Forelimb muscle (tissue), 1 donor: Measurements from ENCODE around the gene OR11H6. TPM values are rescaled to one million over a fixed set of nuclear protein-coding genes. Genes with fewer than 3 reads are reported as not detected.
"Not testable (repeated sequence)": the region's sequence is repeated elsewhere in the genome, so short reads cannot be mapped to it uniquely, and the experiment has no call there.

Experiments used
- DNase-seq: peaks from one replicate; pipeline ENCODE4 v3.0.0-alpha.2; 2013; ENCODE audit warnings: low read depth
- polyA plus RNA-seq: library from polyadenylated mRNA; unstranded; fragments of 120-200 nt; gene quantifications from one replicate; pipeline ENCODE4 v1.2.1, GENCODE V29; 2013; ENCODE audit not compliant: insufficient read length

OR11H6 gene
- polyA plus RNA-seq, 1 donor = not detected

GRCh38 chr14:20264361-20264760, 40.9 kb downstream of the OR11H6 start:
- not testable (repeated sequence) for DNase-seq

- DNase-seq = no peak
Observed at GRCh38 chr14:20274062-20274461, 50.6 kb downstream of the OR11H6 start.

Other genes with a start within 250 kb of the OR11H6 start
- not detected for gene OR4K15, start 248.1 kb upstream of the OR11H6 start, polyA plus RNA-seq
- gene OR4Q2, start 221.5 kb upstream of the OR11H6 start, polyA plus RNA-seq = not detected
- not detected for gene OR4K14, start 204.4 kb upstream of the OR11H6 start, polyA plus RNA-seq
- 0.03 TPM for gene OR4K13, start 187.7 kb upstream of the OR11H6 start, polyA plus RNA-seq
- gene OR4L1, start 163.7 kb upstream of the OR11H6 start, polyA plus RNA-seq = not detected
- gene OR4K17, start 113.0 kb upstream of the OR11H6 start, polyA plus RNA-seq = 0.03 TPM
- gene OR4N5, start 84.9 kb upstream of the OR11H6 start, polyA plus RNA-seq = not detected
- 0.04 TPM for gene OR11G2, start 32.8 kb upstream of the OR11H6 start, polyA plus RNA-seq
- gene OR11H7, start 5.3 kb downstream of the OR11H6 start, polyA plus RNA-seq = 0.29 TPM
- not detected for gene OR11H4, start 15.6 kb downstream of the OR11H6 start, polyA plus RNA-seq
- gene TTC5, start 82.2 kb downstream of the OR11H6 start, polyA plus RNA-seq = 11.4 TPM
- gene CCNB1IP1, start 109.6 kb downstream of the OR11H6 start, polyA plus RNA-seq = 62.2 TPM
- gene PARP2, start 119.9 kb downstream of the OR11H6 start, polyA plus RNA-seq = 34.2 TPM
- 18.3 TPM for gene TEP1, start 189.8 kb downstream of the OR11H6 start, polyA plus RNA-seq
- 1.1 TPM for gene KLHL33, start 212.5 kb downstream of the OR11H6 start, polyA plus RNA-seq
- 40.8 TPM for gene OSGEP, start 231.1 kb downstream of the OR11H6 start, polyA plus RNA-seq
- gene APEX1, start 231.5 kb downstream of the OR11H6 start, polyA plus RNA-seq = 163 TPM
- 21.0 TPM for gene PIP4P1, start 237.7 kb downstream of the OR11H6 start, polyA plus RNA-seq
- gene PNP, start 245.7 kb downstream of the OR11H6 start, polyA plus RNA-seq = 10.6 TPM